Suprapubic skin (tissue), 3 donors: ENCODE measurements around the gene TIGD4.

ENCODE experiments used
- CTCF ChIP-seq, 2 donors: fragments of 200-600 bp in 1 of 2; fragments of 450-650 bp in 1 of 2; sonication (generic) in 1 of 2; IDR thresholded peaks; one replicate each; pipeline ENCODE4 v1.5.1; 2016 to 2019; ENCODE audit warnings: antibody characterized with exemption in 2 of 2, mild to moderate bottlenecking in 1 of 2, moderate library complexity in 1 of 2
- POLR2A ChIP-seq, 2 donors: fragments of 450-650 bp; IDR thresholded peaks; one replicate each; pipeline ENCODE4 v1.6.1; 2017; ENCODE audit warnings: antibody characterized with exemption in 2 of 2, mild to moderate bottlenecking in 2 of 2, moderate library complexity in 2 of 2

- TF ChIP-seq CTCF (IDR thresholded peaks at IDR 0.05) (no peak), POLR2A (IDR thresholded peaks at IDR 0.05) (no peak)
Observed at GRCh38 chr4:152748619-152749018, 30.9 kb downstream of the TIGD4 start.
